ENCODE measurements around the gene TMA7B. TPM values are rescaled to one million over a fixed set of nuclear protein-coding genes. Genes with fewer than 3 reads are reported as not detected.
"Not testable (repeated sequence)": the region's sequence is repeated elsewhere in the genome, so short reads cannot be mapped to it uniquely, and the experiment has no call there.

Gene TMA7B
- total RNA-seq, 1 donor from 2014 or later = not detected

DNA sequence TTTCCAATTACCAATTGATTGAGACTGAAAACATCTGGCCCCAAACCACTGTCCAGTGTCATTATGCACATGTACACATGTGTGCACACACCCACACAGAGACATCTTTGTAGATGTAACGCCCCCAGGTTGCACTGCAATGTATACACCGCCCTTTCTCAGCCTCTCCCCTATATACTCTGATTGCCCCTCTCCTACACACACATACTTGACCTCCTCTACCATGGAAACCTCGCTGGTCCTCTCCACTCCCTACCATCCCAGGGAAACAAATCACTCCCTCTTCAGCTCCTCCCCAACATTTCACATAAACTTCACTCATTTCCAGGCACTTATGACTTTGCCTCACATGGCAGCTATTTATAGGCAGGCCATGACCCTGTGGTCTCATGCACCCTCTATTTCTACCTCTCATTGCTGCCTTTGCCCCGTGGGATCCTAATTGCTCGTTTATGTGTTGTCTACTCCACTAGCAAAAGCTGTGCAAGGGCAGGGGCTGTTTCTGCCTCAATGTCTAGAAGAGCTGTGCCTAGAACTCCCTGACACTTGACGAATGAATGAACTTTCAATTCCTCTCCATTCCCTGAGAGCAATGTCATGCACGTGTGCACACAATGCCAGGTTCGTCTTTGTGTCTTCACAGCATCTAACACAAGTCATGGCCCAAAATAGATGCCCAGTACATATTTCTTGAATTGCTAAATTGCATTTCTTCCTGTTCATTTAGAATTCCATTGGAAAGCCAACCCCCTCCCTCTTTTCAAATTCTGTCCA lies 10.0 kb upstream of the TMA7B start:
- DNase-seq (ENCODE audit: low read depth, low spot score) = no peak
- Mint-ChIP-seq H3K27ac (ENCODE audit: unreplicated experiment) (no peak overlapping the region), H3K27me3 (ENCODE audit: low read depth) (no peaks in the 10 kb centered on the region), H3K36me3 (ENCODE audit: low read depth) (no peaks in the 10 kb centered on the region), H3K4me3 (no peak overlapping the region), H3K4me1 (peaks cover 20% of the 10 kb centered on the region), H3K9me3 (peaks cover 3% of the 10 kb centered on the region)
- TF ChIP-seq, protein P1, sequence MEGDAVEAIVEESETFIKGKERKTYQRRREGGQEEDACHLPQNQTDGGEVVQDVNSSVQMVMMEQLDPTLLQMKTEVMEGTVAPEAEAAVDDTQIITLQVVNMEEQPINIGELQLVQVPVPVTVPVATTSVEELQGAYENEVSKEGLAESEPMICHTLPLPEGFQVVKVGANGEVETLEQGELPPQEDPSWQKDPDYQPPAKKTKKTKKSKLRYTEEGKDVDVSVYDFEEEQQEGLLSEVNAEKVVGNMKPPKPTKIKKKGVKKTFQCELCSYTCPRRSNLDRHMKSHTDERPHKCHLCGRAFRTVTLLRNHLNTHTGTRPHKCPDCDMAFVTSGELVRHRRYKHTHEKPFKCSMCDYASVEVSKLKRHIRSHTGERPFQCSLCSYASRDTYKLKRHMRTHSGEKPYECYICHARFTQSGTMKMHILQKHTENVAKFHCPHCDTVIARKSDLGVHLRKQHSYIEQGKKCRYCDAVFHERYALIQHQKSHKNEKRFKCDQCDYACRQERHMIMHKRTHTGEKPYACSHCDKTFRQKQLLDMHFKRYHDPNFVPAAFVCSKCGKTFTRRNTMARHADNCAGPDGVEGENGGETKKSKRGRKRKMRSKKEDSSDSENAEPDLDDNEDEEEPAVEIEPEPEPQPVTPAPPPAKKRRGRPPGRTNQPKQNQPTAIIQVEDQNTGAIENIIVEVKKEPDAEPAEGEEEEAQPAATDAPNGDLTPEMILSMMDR (conservative IDR thresholded peaks at IDR 0.05) = no peak

DNA sequence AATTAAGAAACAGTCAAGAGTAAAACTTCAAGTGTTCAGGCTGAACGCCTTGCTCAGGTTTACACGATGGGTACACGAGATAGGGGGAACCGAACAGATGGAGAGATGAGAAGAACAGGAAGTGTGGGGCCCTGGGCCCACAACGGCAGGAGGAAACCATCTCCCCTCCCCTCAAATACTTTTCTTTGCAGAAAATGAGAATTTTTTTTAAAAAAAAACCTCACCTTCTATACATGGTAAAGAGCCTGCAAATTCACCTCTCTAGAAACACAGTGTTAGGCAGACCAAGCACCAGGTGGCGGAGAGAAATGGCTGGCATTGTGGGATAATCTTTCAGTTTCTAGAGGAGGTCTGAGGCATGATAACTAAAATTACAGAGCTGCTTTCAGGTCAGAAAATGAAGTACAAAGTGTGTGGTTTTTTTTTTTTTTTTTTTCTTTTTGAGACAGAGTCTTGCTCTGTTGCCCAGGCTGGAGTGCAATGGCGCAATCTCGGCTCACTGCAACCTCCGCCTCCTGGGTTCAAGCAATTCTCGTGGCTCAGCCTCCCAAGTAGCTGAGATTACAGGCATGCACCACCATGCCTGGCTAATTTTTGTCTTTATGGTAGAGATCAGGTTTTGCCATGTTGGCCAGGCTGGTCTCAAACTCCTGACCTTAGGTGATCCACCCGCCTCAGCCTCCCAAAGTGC lies 8.4 kb upstream of the TMA7B start:
- peaks cover 12% of the 10 kb centered on the region for H3K4me1 Mint-ChIP-seq
- not testable (repeated sequence) for H3K4me3 Mint-ChIP-seq; H3K27me3 Mint-ChIP-seq (ENCODE audit: low read depth); H3K9me3 Mint-ChIP-seq; DNase-seq (ENCODE audit: low read depth, low spot score); H3K27ac Mint-ChIP-seq (ENCODE audit: unreplicated experiment); H3K36me3 Mint-ChIP-seq (ENCODE audit: low read depth)

DNA sequence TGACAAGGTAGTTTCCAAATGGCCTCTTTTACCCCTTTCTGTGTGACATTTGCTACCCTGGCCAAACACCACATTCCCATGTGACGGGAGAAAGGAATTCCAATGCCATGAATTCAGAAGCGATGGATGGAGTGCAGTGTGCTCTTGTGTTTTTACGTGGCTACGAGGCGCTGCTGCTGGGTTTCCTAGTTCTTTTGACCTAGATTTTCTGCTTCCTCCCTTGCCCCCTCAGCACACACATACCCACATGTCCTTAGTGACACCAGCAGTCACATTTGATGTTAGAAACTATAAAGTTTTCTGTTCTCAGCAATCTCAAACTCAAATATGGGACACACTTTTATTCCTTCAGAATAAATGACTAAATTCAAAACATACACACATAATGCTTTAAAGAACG lies 7.8 kb upstream of the TMA7B start:
- H3K4me3 Mint-ChIP-seq = no peak overlapping the region
- H3K36me3 Mint-ChIP-seq (ENCODE audit: low read depth) = no peaks in the 10 kb centered on the region
- peaks cover 6% of the 10 kb centered on the region for H3K4me1 Mint-ChIP-seq
- H3K9me3 Mint-ChIP-seq = peaks cover 3% of the 10 kb centered on the region
- H3K27me3 Mint-ChIP-seq (ENCODE audit: low read depth) = no peaks in the 10 kb centered on the region
- TF ChIP-seq, protein P1 (conservative IDR thresholded peaks at IDR 0.05) = no peak
- no peak for DNase-seq (ENCODE audit: low read depth, low spot score)
- no peak overlapping the region for H3K27ac Mint-ChIP-seq (ENCODE audit: unreplicated experiment)

- Mint-ChIP-seq H3K4me3 (no peak overlapping the region), H3K9me3 (peaks cover 3% of the 10 kb centered on the region), H3K27ac (ENCODE audit: unreplicated experiment) (no peak overlapping the region), H3K4me1 (peaks cover 6% of the 10 kb centered on the region), H3K36me3 (ENCODE audit: low read depth) (no peaks in the 10 kb centered on the region), H3K27me3 (ENCODE audit: low read depth) (no peaks in the 10 kb centered on the region)
- TF ChIP-seq, protein P1 (conservative IDR thresholded peaks at IDR 0.05) = no peak
- no peak for DNase-seq (ENCODE audit: low read depth, low spot score)
Observed at GRCh38 chr22:39953101-39953500, 7.1 kb upstream of the TMA7B start.

GRCh38 chr22:39954584-39955055 lies 5.6 kb upstream of the TMA7B start:
- H3K27me3 Mint-ChIP-seq (ENCODE audit: low read depth) = peaks cover 9% of the 10 kb centered on the region
- no peak for DNase-seq (ENCODE audit: low read depth, low spot score)
- H3K4me3 Mint-ChIP-seq = no peak overlapping the region
- H3K36me3 Mint-ChIP-seq (ENCODE audit: low read depth) = no peaks in the 10 kb centered on the region
- H3K27ac Mint-ChIP-seq (ENCODE audit: unreplicated experiment) = no peak overlapping the region
- H3K4me1 Mint-ChIP-seq = peaks cover 11% of the 10 kb centered on the region
- peaks cover 3% of the 10 kb centered on the region for H3K9me3 Mint-ChIP-seq
- TF ChIP-seq, protein P1 (conservative IDR thresholded peaks at IDR 0.05) = no peak

GRCh38 chr22:39955675-39956074 lies 4.5 kb upstream of the TMA7B start:
- Mint-ChIP-seq H3K4me1 (peaks cover 13% of the 10 kb centered on the region), H3K9me3 (no peaks in the 10 kb centered on the region), H3K27me3 (ENCODE audit: low read depth) (peaks cover 12% of the 10 kb centered on the region), H3K27ac (ENCODE audit: unreplicated experiment) (no peak overlapping the region), H3K4me3 (no peak overlapping the region), H3K36me3 (ENCODE audit: low read depth) (no peaks in the 10 kb centered on the region)
- TF ChIP-seq, protein P1 (conservative IDR thresholded peaks at IDR 0.05) = no peak
- DNase-seq (ENCODE audit: low read depth, low spot score) = no peak

Measured in neural crest cell (in vitro differentiated cells).